ENCODE measurements around the gene PLCB4.
"Not testable (repeated sequence)": the region's sequence is repeated elsewhere in the genome, so short reads cannot be mapped to it uniquely, and the experiment has no call there.

The PLCB4 gene

GRCh38 chr20:9142809-9143208, 73.9 kb downstream of the PLCB4 start:
- DNase-seq (ENCODE audit: low spot score): no peak

DNA sequence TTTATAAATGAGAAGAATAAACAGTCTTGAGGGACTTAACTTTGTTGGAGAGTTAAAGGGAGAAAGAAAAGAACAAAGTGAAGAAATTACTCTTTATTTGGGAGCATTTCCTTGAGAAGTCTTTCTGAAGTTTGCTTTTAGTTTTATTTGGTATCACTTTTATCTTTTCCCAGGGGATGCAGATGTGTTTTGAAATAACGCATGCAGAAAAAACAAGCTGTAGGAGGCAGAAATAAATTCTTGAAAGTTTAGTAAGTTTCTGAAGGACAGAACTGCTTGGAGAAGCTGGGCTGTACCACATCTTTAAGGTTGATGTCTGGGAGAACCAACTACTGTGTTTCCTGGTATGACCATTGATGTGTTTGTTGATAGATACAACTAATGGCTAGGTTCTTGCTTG, 75.0 kb downstream of the PLCB4 start:
- no peak for DNase-seq (ENCODE audit: low spot score)

DNA sequence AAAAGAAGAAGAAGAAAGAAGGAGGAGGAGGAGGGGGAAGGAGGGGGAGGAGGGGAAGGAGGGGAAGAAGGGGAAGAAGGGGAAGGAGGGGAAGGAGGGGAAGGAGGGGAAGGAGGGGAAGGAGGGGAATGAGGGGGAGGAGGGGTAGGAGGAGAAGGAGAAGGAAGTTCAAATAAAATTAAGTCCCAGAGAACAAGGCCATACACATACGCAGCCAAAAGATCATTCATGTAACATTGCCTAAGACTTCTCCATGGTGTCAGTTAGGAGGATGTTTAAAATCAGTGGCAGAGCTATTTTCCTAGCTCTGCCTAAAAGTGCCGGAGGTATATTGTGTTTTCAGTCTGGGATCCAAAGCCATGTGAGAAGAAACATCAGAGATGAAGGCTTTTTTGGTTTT, 75.8 kb downstream of the PLCB4 start:
- DNase-seq (ENCODE audit: low spot score): no peak

DNA sequence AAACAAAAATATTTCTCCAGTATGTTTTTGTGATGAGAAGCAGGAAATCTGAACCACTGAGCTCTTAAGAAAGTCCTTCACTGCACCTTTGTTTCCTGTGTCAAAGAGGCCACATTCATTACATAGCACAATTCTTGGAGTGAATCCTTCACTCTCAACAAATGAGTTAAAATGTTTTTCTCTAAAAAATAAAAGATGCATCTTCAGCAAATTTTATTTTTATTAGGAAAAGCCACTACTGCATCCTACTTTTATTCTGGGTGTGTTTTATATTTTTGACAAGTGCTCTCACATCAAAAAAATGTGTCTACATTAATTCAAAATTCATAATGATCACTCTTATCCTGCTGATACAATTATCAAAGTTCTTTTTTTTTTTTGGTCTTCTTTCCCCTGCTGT, 76.3 kb downstream of the PLCB4 start:
- no peak for DNase-seq (ENCODE audit: low spot score)

DNA sequence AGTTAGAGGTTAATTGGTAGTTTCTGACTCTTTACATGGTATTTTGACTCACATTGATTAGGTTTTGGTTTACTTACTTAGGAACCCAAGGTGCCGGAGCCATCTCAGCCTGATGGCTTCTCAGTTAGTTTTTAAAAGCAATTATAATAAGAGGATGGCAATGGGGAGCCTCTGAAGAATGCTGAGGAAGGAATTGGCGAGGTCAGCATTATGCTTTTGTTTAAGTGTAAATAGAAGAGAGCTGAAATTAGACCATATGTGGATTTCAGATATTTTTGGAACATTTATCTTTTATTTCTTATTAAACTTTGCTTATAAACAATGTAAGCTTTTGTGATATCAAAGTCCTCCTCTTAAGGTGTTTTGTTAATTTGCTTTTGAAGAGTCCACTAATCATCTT, 77.8 kb downstream of the PLCB4 start:
- DNase-seq (ENCODE audit: low spot score): no peak

DNA sequence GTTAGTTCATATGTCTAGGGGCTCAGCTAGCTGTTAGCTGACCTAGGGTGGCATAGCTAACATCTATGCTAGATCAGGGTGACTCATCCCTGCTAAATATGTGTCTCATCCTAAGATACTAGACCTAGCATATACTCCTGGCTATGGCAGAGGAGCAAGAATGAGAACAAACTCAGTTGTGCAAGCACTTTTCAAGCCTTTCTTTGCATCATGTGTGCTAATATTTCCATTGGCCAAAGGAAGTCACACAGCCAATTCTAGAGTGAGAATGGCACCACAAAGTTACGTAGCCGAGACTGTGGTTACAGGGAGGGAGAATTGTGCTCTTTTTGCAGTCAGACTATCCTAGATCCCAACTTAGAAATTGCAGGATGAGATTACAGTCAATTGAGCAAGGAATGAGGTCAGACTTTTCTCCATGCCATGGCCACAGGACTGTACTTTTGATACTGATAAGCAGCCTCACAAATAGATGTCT, 78.7 kb downstream of the PLCB4 start:
- DNase-seq (ENCODE audit: low spot score): no peak

GRCh38 chr20:9148291-9148690, 79.4 kb downstream of the PLCB4 start:
- no peak for DNase-seq (ENCODE audit: low spot score)

DNA sequence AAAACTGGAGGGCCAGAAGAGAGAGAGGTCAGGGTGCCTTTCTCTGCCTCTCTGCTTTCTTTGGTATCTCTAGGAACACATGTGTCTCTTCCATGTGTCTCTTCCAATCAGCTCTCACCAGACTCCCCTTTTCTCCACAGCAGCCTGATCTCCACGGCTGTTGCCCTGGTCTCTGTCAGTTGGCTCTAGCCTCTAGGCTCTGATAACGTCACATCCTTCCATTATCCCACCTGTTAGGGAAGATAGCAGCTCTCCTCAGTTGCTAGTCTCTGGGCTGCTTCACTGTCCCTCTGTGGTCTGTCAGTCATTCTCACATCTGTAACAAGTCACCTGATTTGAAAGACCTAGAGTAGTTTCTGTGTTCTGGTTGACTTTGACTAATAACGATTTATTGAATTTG, 80.2 kb downstream of the PLCB4 start:
- no peak for DNase-seq (ENCODE audit: low spot score)

DNA sequence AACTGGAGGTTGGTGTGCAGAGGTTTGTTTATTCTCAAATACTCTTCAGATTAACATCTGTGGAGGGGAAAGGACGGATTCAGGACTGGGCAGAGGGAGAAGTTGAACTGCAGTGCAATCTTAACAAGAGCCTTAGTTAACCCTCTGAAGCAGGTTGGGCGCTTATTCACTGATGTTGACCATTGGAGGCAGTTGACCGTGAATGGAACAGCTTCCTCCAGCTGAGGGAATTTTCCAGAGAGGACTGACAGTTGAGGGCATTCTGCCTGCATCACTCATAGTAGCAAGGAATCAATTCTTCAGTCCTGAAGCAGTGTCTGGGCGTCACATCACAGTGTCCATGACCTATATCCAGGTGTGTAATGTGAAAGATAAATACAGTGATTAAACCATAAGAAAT, 80.9 kb downstream of the PLCB4 start:
- DNase-seq (ENCODE audit: low spot score): no peak

GRCh38 chr20:9150679-9151078, 81.8 kb downstream of the PLCB4 start:
- no peak for DNase-seq (ENCODE audit: low spot score)

DNA sequence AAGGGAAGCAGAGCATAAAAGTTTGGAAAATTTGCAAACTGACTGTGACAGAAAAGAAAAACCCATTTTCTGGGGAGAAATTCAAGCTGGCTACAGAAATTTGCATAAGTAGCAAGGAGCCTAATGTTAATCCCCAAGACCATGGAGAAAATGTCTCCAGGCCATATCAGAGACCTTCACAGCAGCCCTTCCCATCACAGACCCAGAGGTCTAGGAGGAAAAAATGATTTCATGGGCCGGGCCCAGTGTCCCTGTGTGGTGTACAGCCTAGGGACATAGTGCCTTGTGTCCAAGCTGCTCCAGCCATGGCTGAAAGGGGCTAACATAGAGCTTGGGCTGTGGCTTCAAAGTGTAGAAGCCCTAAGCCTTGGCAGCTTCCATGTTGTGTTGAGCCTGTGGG, 83.3 kb downstream of the PLCB4 start:
- not testable (repeated sequence) for DNase-seq (ENCODE audit: low spot score)

- DNase-seq (ENCODE audit: low spot score): no peak
Measured at GRCh38 chr20:9154464-9155024, 85.7 kb downstream of the PLCB4 start.

DNA sequence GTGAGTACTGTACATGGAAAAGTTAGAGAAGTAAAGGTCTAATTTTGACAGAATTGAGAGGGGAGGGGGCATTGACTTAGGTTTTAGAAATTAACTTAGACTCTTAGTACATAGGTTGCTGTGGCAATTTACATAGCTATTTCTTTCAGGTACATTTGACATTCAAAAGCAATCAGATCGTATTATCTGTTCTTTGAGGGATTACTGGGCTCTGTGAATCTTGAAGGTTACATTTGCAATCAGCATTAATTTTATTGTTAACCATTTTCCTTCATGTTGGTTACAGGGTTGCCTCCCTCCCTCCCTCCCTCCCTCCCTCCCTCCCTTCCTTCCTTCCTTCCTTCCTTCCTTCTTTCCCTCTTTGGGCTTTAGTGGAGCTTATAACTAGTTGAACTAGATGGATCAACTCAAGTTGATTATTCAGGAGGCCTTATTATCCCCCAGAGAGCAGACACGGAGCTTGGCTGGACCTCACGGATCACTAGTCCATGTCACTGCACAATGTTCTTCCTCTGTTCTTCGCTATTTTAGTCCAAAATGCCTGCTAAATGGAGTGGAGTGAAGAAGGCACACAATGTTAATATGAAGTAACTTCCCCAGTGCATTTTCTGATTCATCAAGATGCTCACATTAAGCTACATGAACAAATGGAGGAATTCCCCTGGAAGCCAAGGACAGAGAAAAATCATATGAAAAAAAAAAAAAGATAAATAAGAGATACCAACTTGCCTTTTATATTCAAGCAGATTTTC, 87.8 kb downstream of the PLCB4 start:
- no peak for DNase-seq (ENCODE audit: low spot score)

GRCh38 chr20:9160331-9160730, 91.4 kb downstream of the PLCB4 start:
- no peak for DNase-seq (ENCODE audit: low spot score)

- no peak for DNase-seq (ENCODE audit: low spot score)
Measured at GRCh38 chr20:9160757-9161156, 91.9 kb downstream of the PLCB4 start.

- no peak for DNase-seq (ENCODE audit: low spot score)
Measured at GRCh38 chr20:9161311-9161710, 92.4 kb downstream of the PLCB4 start.

DNA sequence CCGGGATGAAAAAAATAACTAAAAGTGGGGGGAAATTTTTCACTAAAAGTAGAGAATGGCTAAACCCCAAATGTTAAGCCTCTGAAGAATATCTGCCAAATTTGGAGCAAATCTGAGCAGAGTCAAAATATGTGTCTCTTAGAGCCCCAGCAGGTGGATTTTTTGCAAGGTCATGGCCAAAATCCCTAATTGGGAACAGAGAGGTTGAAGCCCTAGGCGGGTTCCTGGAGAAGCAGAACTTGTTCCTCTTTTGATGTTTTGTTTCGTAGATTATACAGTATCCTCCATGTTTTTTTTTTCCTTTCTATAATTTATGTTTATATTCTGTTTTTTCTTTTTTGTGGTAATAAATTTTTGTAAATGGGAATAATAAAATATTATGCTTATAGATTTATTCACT, 94.4 kb downstream of the PLCB4 start:
- DNase-seq (ENCODE audit: low spot score): no peak

DNA sequence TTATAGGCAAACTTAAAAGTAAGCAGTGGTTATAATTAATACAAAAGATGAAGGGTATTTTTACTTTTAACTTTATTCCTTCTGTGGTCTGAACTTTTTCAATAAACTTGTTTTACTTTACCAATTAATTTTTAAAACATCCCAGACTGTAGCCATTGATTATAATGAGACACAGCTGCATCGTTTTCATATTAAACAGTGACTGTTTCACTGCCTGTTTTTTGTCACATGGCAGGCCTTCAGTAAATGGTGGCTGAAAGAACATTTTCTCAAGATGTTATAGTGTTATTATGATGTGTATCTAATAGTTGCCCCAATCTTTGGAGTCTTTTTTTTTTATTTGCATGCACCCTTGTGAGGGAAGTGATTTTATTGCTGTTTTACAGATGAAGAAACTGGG, 95.1 kb downstream of the PLCB4 start:
- DNase-seq (ENCODE audit: low spot score): no peak

- no peak for DNase-seq (ENCODE audit: low spot score)
Measured at GRCh38 chr20:9165261-9165660, 96.4 kb downstream of the PLCB4 start.

DNA sequence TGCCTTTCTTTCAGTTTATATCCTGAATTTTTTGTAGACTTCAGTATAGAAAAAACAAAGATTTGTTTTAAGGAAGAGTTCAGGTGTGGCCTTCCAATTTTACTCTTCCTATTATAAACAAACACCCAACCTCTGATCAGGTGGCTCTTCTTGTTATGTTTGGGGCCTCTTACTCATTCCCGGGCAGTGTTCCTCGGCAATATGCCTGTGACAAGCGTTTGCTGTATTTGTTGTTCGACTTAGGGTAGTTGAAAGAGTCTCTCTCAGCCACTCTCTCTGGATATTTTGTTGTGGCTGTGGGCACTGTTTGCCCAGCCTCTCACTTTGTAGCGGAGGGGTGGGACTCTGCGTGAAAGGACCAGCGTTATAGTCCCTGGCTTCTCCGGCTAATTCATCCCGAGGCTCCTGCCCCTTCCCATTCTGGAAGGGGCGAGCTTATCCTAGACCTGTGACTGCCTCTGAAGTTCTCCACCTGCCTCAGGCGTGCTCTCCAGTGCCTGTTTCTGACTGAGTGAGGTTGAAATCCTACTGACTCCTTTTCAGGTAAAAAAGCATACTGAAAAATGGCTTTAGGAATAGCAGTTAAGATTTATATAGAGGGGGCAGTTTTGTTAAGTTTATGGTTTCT, 97.4 kb downstream of the PLCB4 start:
- DNase-seq (ENCODE audit: low spot score): no peak

DNA sequence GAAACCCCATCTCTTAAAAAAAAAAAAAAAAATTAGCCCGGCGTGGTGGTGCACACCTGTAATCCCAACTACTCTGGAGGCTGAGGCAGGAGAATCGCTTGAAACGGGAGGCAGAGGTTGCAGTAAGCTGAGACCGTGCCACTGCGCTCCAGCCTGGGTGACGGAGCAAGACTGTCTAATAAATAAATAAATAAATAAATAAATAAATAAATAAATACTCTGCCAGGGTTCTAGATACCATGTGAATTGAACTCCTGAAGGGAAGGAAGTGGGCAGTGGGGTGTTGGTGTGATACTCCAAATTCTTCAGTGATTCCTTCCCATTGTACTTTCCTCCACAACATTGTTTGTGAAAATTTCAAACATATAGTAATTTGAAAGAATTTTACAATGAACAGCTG, 100.5 kb downstream of the PLCB4 start:
- DNase-seq (ENCODE audit: low spot score): no peak

- no peak for DNase-seq (ENCODE audit: low spot score)
Measured at GRCh38 chr20:9172851-9173250, 104.0 kb downstream of the PLCB4 start.

GRCh38 chr20:9177278-9177677, 108.4 kb downstream of the PLCB4 start:
- DNase-seq (ENCODE audit: low spot score): no peak

Measured in hematopoietic multipotent progenitor cell treated with erythropoietin and hydrocortisone succinate and interleukin-3 and kit ligand, for 15 days (in vitro differentiated cells).